K562 (cell line): ENCODE measurements around the gene GPR183. TPM values are rescaled to one million over a fixed set of nuclear protein-coding genes. Genes with fewer than 3 reads are reported as not detected.

Experiments used
- ATAC-seq: fragments of 200-7000 bp; cut with Tn5 transposase; 3 replicates; pipeline ENCODE4 v1.9.1; 2020; ENCODE audit warnings: moderate library complexity
- BruUV-seq: library from RNA; stranded (reverse); fragments of 400-500 nt; replicated peaks from 2 replicates; lab custom pipeline; 2021; lab: Mats Ljungman, UMichigan
- CTCF ChIA-PET: fragments of 300-600 bp; formaldehyde crosslinking; extraction: SDS; loops from one replicate; lab custom pipeline; 2021; ENCODE audit warnings: low intra/inter-chr PET ratio; lab: Yijun Ruan, JAX
- POLR2A ChIA-PET: fragments of 300-600, 350-650 bp; sonication (Branson Sonifier 250); formaldehyde crosslinking; extraction: SDS; loops from one replicate; lab custom pipeline; 2021; ENCODE audit warnings: antibody characterized with exemption, inconsistent platforms; lab: Yijun Ruan, JAX
- DNase-seq, 4 experiments: peaks; one replicate each; pipeline versions ENCODE4 v3.0.0 to v3.0.0-alpha.2; 2011 to 2018; ENCODE audit warnings: low spot score in 3 of 4, mixed read lengths in 3 of 4; ENCODE audit errors: extremely low read depth in 1 of 4
- FAIRE-seq: peaks from 2 replicates; lab custom pipeline; 2011; peaks lifted over from hg19 to GRCh38; lab: Jason Lieb, UNC
- H2AFZ ChIP-seq: 2 replicates; pipeline ENCODE4 v1.6.0; 2011; ENCODE audit warnings: low read depth, low read length, control low read depth, inconsistent platforms
- H3K27ac ChIP-seq: fragments of 200-600 bp; 3 replicates; pipeline ENCODE4 v1.8.0; 2011; ENCODE audit warnings: low read depth, mild to moderate bottlenecking, control low read depth, inconsistent platforms, low read length, moderate library complexity, mixed read lengths; ENCODE audit errors: extremely low read depth
- H3K27me3 ChIP-seq, 2 experiments: fragments of 300-600 bp in 1 of 2; 2 replicates in 1 of 2; 3 replicates in 1 of 2; pipeline versions ENCODE4 v1.6.0 to v1.8.0; 2011; ENCODE audit warnings: inconsistent platforms in 2 of 2, low read length in 2 of 2, mild to moderate bottlenecking in 1 of 2, mixed read lengths in 1 of 2, moderate library complexity in 1 of 2; ENCODE audit not compliant: control insufficient read depth in 2 of 2, insufficient read depth in 2 of 2
- H3K36me3 ChIP-seq: fragments of 300-600 bp; 3 replicates; pipeline ENCODE4 v1.8.0; 2011; ENCODE audit warnings: mild to moderate bottlenecking, low read length, inconsistent platforms; ENCODE audit not compliant: control insufficient read depth, insufficient read depth
- H3K4me1 ChIP-seq, 2 experiments: fragments of 200-600 bp in 1 of 2; replicated peaks in 1 of 2; 2 replicates in 1 of 2; 3 replicates in 1 of 2; pipeline versions ENCODE4 v1.5.1 to v1.8.0; 2011; ENCODE audit warnings: inconsistent platforms in 2 of 2, low read length in 2 of 2, mild to moderate bottlenecking in 1 of 2, mixed read lengths in 1 of 2, moderate library complexity in 1 of 2; ENCODE audit not compliant: control insufficient read depth in 2 of 2, insufficient read depth in 2 of 2
- H3K4me2 ChIP-seq: 2 replicates; pipeline ENCODE4 v1.6.1; 2011; ENCODE audit warnings: low read length, control low read depth, inconsistent platforms, mixed read lengths; ENCODE audit not compliant: insufficient read depth
- H3K4me3 ChIP-seq: fragments of 200-600 bp; sonication (generic), shearing (Covaris generic); 2 replicates; pipeline ENCODE4 v1.5.1; 2016; ENCODE audit warnings: control low read depth, inconsistent platforms
- H3K79me2 ChIP-seq: fragments of 200-600 bp; 3 replicates; pipeline ENCODE4 v1.8.0; 2011; ENCODE audit warnings: low read length, inconsistent platforms; ENCODE audit not compliant: control insufficient read depth, insufficient read depth
- H3K9ac ChIP-seq, 2 experiments: 2 replicates each; pipeline versions ENCODE4 v1.6.0 to v1.6.1; 2011; ENCODE audit warnings: low read depth in 2 of 2, low read length in 2 of 2, control low read depth in 1 of 2, inconsistent platforms in 1 of 2, mild to moderate bottlenecking in 1 of 2, mixed read lengths in 1 of 2; ENCODE audit not compliant: insufficient read depth in 1 of 2
- H3K9me1 ChIP-seq: one replicate; pipeline ENCODE4 v1.6.0; 2011; ENCODE audit warnings: inconsistent platforms, mild to moderate bottlenecking, low read length, moderate library complexity; ENCODE audit not compliant: control insufficient read depth, insufficient read depth
- H3K9me3 ChIP-seq: replicated peaks from 2 replicates; pipeline ENCODE4 v1.5.1; 2011; ENCODE audit warnings: low read depth, low read length, inconsistent platforms; ENCODE audit not compliant: control insufficient read depth, insufficient read depth
- H4K20me1 ChIP-seq: replicated peaks from 2 replicates; pipeline ENCODE4 v1.6.1; 2011; ENCODE audit warnings: low read length, inconsistent platforms, mixed read lengths; ENCODE audit not compliant: control insufficient read depth, insufficient read depth
- ARID3B ChIP-seq: fragments of 250-450 bp; sonication (Bioruptor Pico); IDR thresholded peaks from 2 replicates; pipeline ENCODE4 v1.4.0; 2020; ENCODE audit warnings: borderline replicate concordance
- C11orf30 ChIP-seq: fragments of 450-650 bp; IDR thresholded peaks from 2 replicates; pipeline ENCODE4 v1.6.1; 2016; ENCODE audit warnings: low read depth, mild to moderate bottlenecking
- CREB5 ChIP-seq: fragments of 250-450 bp; sonication (Bioruptor Pico); IDR thresholded peaks from 2 replicates; pipeline ENCODE4 v1.5.0; 2020; ENCODE audit warnings: mild to moderate bottlenecking
- MAFF ChIP-seq: IDR thresholded peaks from 2 replicates; pipeline ENCODE4 v1.6.1; 2012; ENCODE audit warnings: low read length, improper control_type of control experiment
- MAFG ChIP-seq: fragments of 450-650 bp; conservative IDR thresholded peaks from 2 replicates; pipeline ENCODE4 v1.6.1; 2016; ENCODE audit warnings: missing genetic modification characterization, missing compliant biosample characterization
- MAFK ChIP-seq: IDR thresholded peaks from 2 replicates; pipeline ENCODE4 v1.6.1; 2011; ENCODE audit warnings: low read length, improper control_type of control experiment
- RFX1 ChIP-seq: fragments of 450-650 bp; IDR thresholded peaks from 2 replicates; pipeline ENCODE4 v1.6.1; 2016; ENCODE audit warnings: mild to moderate bottlenecking, moderate library complexity
- TCF7 ChIP-seq: sonication (generic); IDR thresholded peaks from 2 replicates; pipeline ENCODE4 v1.6.1; 2016; ENCODE audit warnings: antibody characterized with exemption, borderline replicate concordance
- TRIM24 ChIP-seq, 2 experiments: fragments of 450-650 bp; IDR thresholded peaks; 2 replicates each; pipeline ENCODE4 v1.6.1; 2016
- U2AF2 ChIP-seq: fragments of 200-400 bp; formaldehyde crosslinking; optimal IDR thresholded peaks from 2 replicates; pipeline ENCODE3; 2017; ENCODE audit warnings: low read depth, mild to moderate bottlenecking, low read length
- ZBED1 ChIP-seq: IDR thresholded peaks from 2 replicates; pipeline ENCODE4 v1.6.1; 2014
- ZBTB17 ChIP-seq: fragments of 450-650 bp; formaldehyde crosslinking; IDR thresholded peaks from 2 replicates; pipeline ENCODE4 v1.4.0; 2020; ENCODE audit warnings: mild to moderate bottlenecking
- ZNF316 ChIP-seq: fragments of 450-650 bp; IDR thresholded peaks from 2 replicates; pipeline ENCODE4 v1.6.1; 2016
- ZNF79 ChIP-seq: fragments of 250-450 bp; sonication (Bioruptor Pico); IDR thresholded peaks from 2 replicates; pipeline ENCODE4 v1.4.0; 2020; ENCODE audit warnings: low read depth, mild to moderate bottlenecking, moderate library complexity
- WGBS: fragments of 100-300 bp; shearing (Covaris generic); methylation state at CpG from one replicate; pipeline ENCODE4 v1.1.6; 2016; ENCODE audit warnings: low coverage, mixed read lengths; ENCODE audit not compliant: insufficient coverage; ENCODE audit errors: missing lambda C conversion rate; 5-methylcytosine and 5-hydroxymethylcytosine counted together
- in situ Hi-C: fragments of 300-500 bp; cut with MboI; formaldehyde crosslinking; loops from 4 replicates; pipeline ENCODE4 v1.15.0; 2018; ENCODE audit warnings: inconsistent platforms, mixed read lengths
- intact Hi-C: fragments of 100-400 bp; cut with micrococcal nuclease; formaldehyde crosslinking; loops from 2 replicates; pipeline ENCODE4 v1.14.2; 2022
- polyA plus RNA-seq, 8 experiments: library from polyadenylated mRNA; depleted of rRNA in 4 of 8; stranded (reverse) in 5 of 8; unstranded in 3 of 8; fragments of >200 nt; fragmentation: Nextera tagmentation in 2 of 8; fragmentation: Illumina TruSeq in 1 of 8; extraction: Ambion mirVana in 2 of 8; extraction: Trizol in 1 of 8; gene quantifications; 2 replicates each; pipeline versions ENCODE4 v1.2.1 to v1.2.3, GENCODE V29; 2011 to 2014; ENCODE audit warnings: inconsistent platforms in 1 of 8, missing spikeins in 1 of 8
- total RNA-seq, 7 experiments: library from RNA; depleted of rRNA in 6 of 7; stranded (reverse); fragments of >200 nt in 6 of 7; fragmentation: Illumina TruSeq in 2 of 7; extraction: Trizol in 2 of 7; gene quantifications; 2 replicates each; pipeline versions ENCODE4 v1.2.1 to v1.2.3, GENCODE V29; 2011 to 2021; ENCODE audit warnings: low replicate concordance in 1 of 7

The GPR183 gene
- total and polyA plus RNA-seq, 9 of the 15 experiments (the other 6 are each of a cell fraction or from before 2014, with no cell fraction given): 1.3 to 10.2 (median 3.7) TPM

- FAIRE-seq (no peak), ATAC-seq (no peak), DNase-seq (no peak)
- H3K27ac ChIP-seq: no peak overlapping the region
- H3K4me3 ChIP-seq: no peak overlapping the region
- intact Hi-C loops (no loop called here), in situ Hi-C loops (no loop called here)
- no TSS peak for BruUV-seq
- no peaks in the 10 kb centered on the region for H4K20me1 ChIP-seq
- H3K36me3 ChIP-seq: peaks cover 7% of the 10 kb centered on the region; the same call in 2 of the 3 replicates
- ChIA-PET CTCF (no interaction called here), POLR2A (interaction anchor here (1.0 kb wide), 1 partner anchor 12 kb away, joined by 3 read pairs; no protein-coding TSS in a partner anchor)
- WGBS: 100% methylated on average over 2 of the region's 2 CpGs
- peaks cover 11 to 36% of the 10 kb centered on the region in 2 experiments for H3K4me1 ChIP-seq
- no peak for TF ChIP-seq TRIM24 (IDR thresholded peaks at IDR 0.05)
- TF ChIP-seq U2AF2: no peak
- TF ChIP-seq MAFK: peak; percentile 91
- peak; percentile 88 for TF ChIP-seq MAFF
- peak; percentile 87 for TF ChIP-seq C11orf30
- peak; percentile 90 for TF ChIP-seq MAFG
- TF ChIP-seq ZNF316: peak; percentile 96
- no peaks in the 10 kb centered on the region for H3K9me1 ChIP-seq
- H3K79me2 ChIP-seq: peaks cover 2% of the 10 kb centered on the region; the same call in 1 of the 3 replicates
- H3K4me2 ChIP-seq: no peak overlapping the region
- no peaks in the 10 kb centered on the region for H3K27me3 ChIP-seq
- H2AFZ ChIP-seq: no peak overlapping the region
- no peaks in the 10 kb centered on the region for H3K9me3 ChIP-seq
- no peak overlapping the region for H3K9ac ChIP-seq
Observed at GRCh38 chr13:99335087-99335486, 27.9 kb upstream of the GPR183 start.

- no peak for FAIRE-seq
- no peaks in the 10 kb centered on the region for H3K27me3 ChIP-seq
- BruUV-seq: no TSS peak
- POLR2A ChIA-PET: interaction anchor here (1.1 kb wide), 1 partner anchor 9 kb away, joined by 4 read pairs; no protein-coding TSS in a partner anchor
- no peak overlapping the region for H2AFZ ChIP-seq
- H3K36me3 ChIP-seq: peaks cover 15% of the 10 kb centered on the region
- CTCF ChIA-PET: no interaction called here
- no peaks in the 10 kb centered on the region for H3K9me3 ChIP-seq
- peaks cover 11 to 27% of the 10 kb centered on the region in 2 experiments for H3K4me1 ChIP-seq
- H4K20me1 ChIP-seq: no peaks in the 10 kb centered on the region
- intact Hi-C loops (loop anchor here (5.0 kb wide), 1 partner anchor 67 kb away; no protein-coding TSS in a partner anchor), in situ Hi-C loops (no loop called here)
- no peak overlapping the region for H3K4me2 ChIP-seq
- no peak for ATAC-seq
- WGBS: 66% methylated on average over 3 of the region's 3 CpGs
- no peaks in the 10 kb centered on the region for H3K9me1 ChIP-seq
- DNase-seq: no peak
- H3K4me3 ChIP-seq: no peak overlapping the region
- peaks cover 2% of the 10 kb centered on the region; the same call in 1 of the 3 replicates for H3K79me2 ChIP-seq
- no peak overlapping the region for H3K9ac ChIP-seq
- H3K27ac ChIP-seq: no peak overlapping the region
- no peak for TF ChIP-seq ARID3B
- TF ChIP-seq ZBED1: no peak
- TF ChIP-seq CREB5 (CRISPR knock-in tag): no peak
- no peak for TF ChIP-seq TCF7
- no peak for TF ChIP-seq ZNF79 (CRISPR knock-in tag)
- TF ChIP-seq RFX1: no peak
- no peak for TF ChIP-seq ZBTB17 (CRISPR knock-in tag)
Observed at GRCh38 chr13:99334221-99334620, 27.0 kb upstream of the GPR183 start.
